Right lobe of liver (tissue), 6 donors: ENCODE data around the gene MAP4K4. TPM values are rescaled to one million over a fixed set of nuclear protein-coding genes. Genes with fewer than 3 reads are reported as not detected.

Source experiments
- ATAC-seq, 4 donors: fragments of 200-7000 bp; cut with Tn5 transposase; one replicate each; pipeline ENCODE4 v1.9.1; 2020; ENCODE audit warnings: mild to moderate bottlenecking in 4 of 4, moderate library complexity in 4 of 4
- DNase-seq, 3 donors: peaks; one replicate each; pipeline ENCODE4 v3.0.0-alpha.2; 2020
- H3K27ac ChIP-seq, 3 donors: fragments of 200-600 bp; one replicate each; pipeline ENCODE4 v1.8.0; 2022
- H3K27me3 ChIP-seq, 2 donors: fragments of 200-600 bp; one replicate each; pipeline ENCODE4 v1.8.0; 2022
- H3K36me3 ChIP-seq, 4 donors: fragments of 200-600 bp; sonication (generic) in 1 of 4; one replicate each; pipeline versions ENCODE4 v1.5.1 to v1.8.0; 2017 to 2022; ENCODE audit warnings: control low read depth in 1 of 4
- H3K4me1 ChIP-seq, 4 donors: fragments of 200-600 bp; sonication (generic) in 1 of 4; one replicate each; pipeline versions ENCODE4 v1.5.1 to v1.8.0; 2017 to 2022; ENCODE audit warnings: control low read depth in 1 of 4
- H3K4me3 ChIP-seq, 3 donors: fragments of 200-600 bp; one replicate each; pipeline ENCODE4 v1.8.0; 2022
- H3K9me3 ChIP-seq, 4 donors: fragments of 200-600 bp; sonication (generic) in 1 of 4; one replicate each; pipeline versions ENCODE4 v1.5.1 to v1.8.0; 2017 to 2022; ENCODE audit warnings: control low read depth in 1 of 4
- POLR2A ChIP-seq: fragments of 450-650 bp; IDR thresholded peaks from one replicate; pipeline ENCODE4 v1.6.1; 2017; ENCODE audit warnings: antibody characterized with exemption, mild to moderate bottlenecking
- WGBS: methylation state at CpG from one replicate; pipeline ENCODE4 v1.1.6; 2018; ENCODE audit warnings: low coverage, low lambda C conversion rate; ENCODE audit not compliant: insufficient coverage; ENCODE audit errors: missing lambda C conversion rate; 5-methylcytosine and 5-hydroxymethylcytosine counted together
- intact Hi-C, 2 donors: fragments of 100-400 bp; cut with DNase I; formaldehyde crosslinking; loops; one replicate each; pipeline versions ENCODE4 v1.11.2 to v1.14.1; 2022
- total RNA-seq, 6 experiments: library from RNA; depleted of rRNA in 2 of 6; stranded (reverse); fragments of >200 nt in 2 of 6; fragmentation: NEBNext Ultra II Directional in 3 of 6; extraction: Animal tissue kit (Norgen Biotek cat#: 25700) in 3 of 6; gene quantifications; one replicate each; pipeline versions ENCODE4 v1.1.0 to v1.2.4, GENCODE V29; 2016 to 2023
- TF ChIP-seq, protein P1 (sequence below), 4 donors: fragments of 200-600 bp in 3 of 4; fragments of 450-650 bp in 1 of 4; IDR thresholded peaks; one replicate each; pipeline versions ENCODE4 v1.5.1 to v1.8.0; 2016 to 2022; ENCODE audit warnings: antibody characterized with exemption in 4 of 4, mild to moderate bottlenecking in 2 of 4
- donor health status: DM: no; HTN: yes; CAD: no.
- donor health status: DM: no; HTN: no; CAD: no.
- donor health status: DM: no; HTN: no; CAD: no.
- donor health status: DM: no; HTN: yes; CAD: no.
- donor health status: DM: no; HTN: yes; CAD: no.

Gene MAP4K4
- total RNA-seq, 6 experiments from 2014 or later: 29.8 to 36.5 (median 31.1) TPM

GRCh38 chr2:101732773-101733256, 35.3 kb downstream of the MAP4K4 start:
- DNase-seq (no peak), ATAC-seq (no peak)
- no peak for TF ChIP-seq POLR2A
- TF ChIP-seq, protein P1, sequence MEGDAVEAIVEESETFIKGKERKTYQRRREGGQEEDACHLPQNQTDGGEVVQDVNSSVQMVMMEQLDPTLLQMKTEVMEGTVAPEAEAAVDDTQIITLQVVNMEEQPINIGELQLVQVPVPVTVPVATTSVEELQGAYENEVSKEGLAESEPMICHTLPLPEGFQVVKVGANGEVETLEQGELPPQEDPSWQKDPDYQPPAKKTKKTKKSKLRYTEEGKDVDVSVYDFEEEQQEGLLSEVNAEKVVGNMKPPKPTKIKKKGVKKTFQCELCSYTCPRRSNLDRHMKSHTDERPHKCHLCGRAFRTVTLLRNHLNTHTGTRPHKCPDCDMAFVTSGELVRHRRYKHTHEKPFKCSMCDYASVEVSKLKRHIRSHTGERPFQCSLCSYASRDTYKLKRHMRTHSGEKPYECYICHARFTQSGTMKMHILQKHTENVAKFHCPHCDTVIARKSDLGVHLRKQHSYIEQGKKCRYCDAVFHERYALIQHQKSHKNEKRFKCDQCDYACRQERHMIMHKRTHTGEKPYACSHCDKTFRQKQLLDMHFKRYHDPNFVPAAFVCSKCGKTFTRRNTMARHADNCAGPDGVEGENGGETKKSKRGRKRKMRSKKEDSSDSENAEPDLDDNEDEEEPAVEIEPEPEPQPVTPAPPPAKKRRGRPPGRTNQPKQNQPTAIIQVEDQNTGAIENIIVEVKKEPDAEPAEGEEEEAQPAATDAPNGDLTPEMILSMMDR (IDR thresholded peaks at IDR 0.05): no peak
- Histone ChIP-seq H3K4me3 (no peak overlapping the region), H3K36me3 (no peaks in the 10 kb centered on the region), H3K27me3 (no peaks in the 10 kb centered on the region), H3K9me3 (no peaks in the 10 kb centered on the region), H3K4me1 (peaks cover 0 to 51% (median 27%) of the 10 kb centered on the region in 4 donors), H3K27ac (no peak overlapping the region)
- intact Hi-C loops: no loop called here
- 92% methylated on average over 8 of the region's 14 CpGs for WGBS

GRCh38 chr2:101733257-101733993, 35.9 kb downstream of the MAP4K4 start:
- ATAC-seq (peak; percentile 64 to 85 (median 80)), DNase-seq (peak; percentile 33 to 61 (median 60))
- H3K27ac ChIP-seq: peak overlapping the region in 1 of 3 donors; percentile 32
- WGBS: 49% methylated on average over 3 of the region's 4 CpGs
- H3K9me3 ChIP-seq: no peaks in the 10 kb centered on the region
- H3K4me3 ChIP-seq: no peak overlapping the region
- no peaks in the 10 kb centered on the region for H3K36me3 ChIP-seq
- TF ChIP-seq POLR2A: no peak
- TF ChIP-seq, protein P1 (IDR thresholded peaks at IDR 0.05): no peak
- peaks cover 0 to 56% (median 28%) of the 10 kb centered on the region in 4 donors for H3K4me1 ChIP-seq
- intact Hi-C loops: no loop called here
- H3K27me3 ChIP-seq: no peaks in the 10 kb centered on the region

- H3K36me3 ChIP-seq: no peaks in the 10 kb centered on the region
- TF ChIP-seq POLR2A: no peak
- TF ChIP-seq, protein P1 (IDR thresholded peaks at IDR 0.05): no peak
- no peaks in the 10 kb centered on the region for H3K9me3 ChIP-seq
- intact Hi-C loops: no loop called here
- peaks cover 0 to 59% (median 29%) of the 10 kb centered on the region in 4 donors for H3K4me1 ChIP-seq
- no peak for DNase-seq
- 88% methylated on average over 9 of the region's 9 CpGs for WGBS
- H3K27ac ChIP-seq: no peak overlapping the region
- no peaks in the 10 kb centered on the region for H3K27me3 ChIP-seq
- no peak overlapping the region for H3K4me3 ChIP-seq
- no peak for ATAC-seq
These were observed 37.1 kb downstream of the MAP4K4 start for GRCh38 chr2:101734505-101735165.

GRCh38 chr2:101735166-101735533, 37.6 kb downstream of the MAP4K4 start:
- H3K27ac ChIP-seq: no peak overlapping the region
- no peak for ATAC-seq
- intact Hi-C loops: no loop called here
- no peaks in the 10 kb centered on the region for H3K36me3 ChIP-seq
- no peaks in the 10 kb centered on the region for H3K27me3 ChIP-seq
- H3K4me1 ChIP-seq: peaks cover 0 to 62% (median 28%) of the 10 kb centered on the region in 4 donors
- no peak overlapping the region for H3K4me3 ChIP-seq
- TF ChIP-seq, protein P1 (IDR thresholded peaks at IDR 0.05): no peak
- TF ChIP-seq POLR2A: no peak
- no peaks in the 10 kb centered on the region for H3K9me3 ChIP-seq
- DNase-seq: no peak
